Measurements from ENCODE around the gene PRRX2.
"Not testable (repeated sequence)": the region's sequence is repeated elsewhere in the genome, so short reads cannot be mapped to it uniquely, and the experiment has no call there.

PRRX2 gene

DNA sequence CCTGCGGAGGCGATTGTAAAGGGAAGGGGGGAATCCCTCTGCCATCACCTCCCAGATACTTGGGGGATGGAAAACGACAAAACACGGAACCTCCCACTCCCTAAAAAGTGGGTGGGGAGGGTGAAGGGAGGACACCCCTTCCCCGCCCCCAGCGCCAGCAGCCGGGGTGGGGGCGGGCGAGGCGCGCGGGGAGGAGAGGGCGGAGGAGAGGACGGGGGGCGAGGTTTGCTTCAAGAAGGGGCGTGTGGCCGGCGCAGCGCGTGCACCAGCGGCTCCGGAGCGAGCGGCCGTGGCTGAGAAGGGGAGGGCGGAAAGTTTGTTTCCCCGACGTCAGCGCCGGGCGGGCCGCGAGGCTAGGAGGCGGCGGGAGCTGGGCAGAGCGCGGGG, at the start of gene PRRX2:
Gene PRRX2 (plus strand): TSS at position 259 of the 387 bp plus-strand sequence. CDS start 221 bp downstream, outside the sequence.
- DNase-seq (ENCODE audit: low spot score): no peak

DNA sequence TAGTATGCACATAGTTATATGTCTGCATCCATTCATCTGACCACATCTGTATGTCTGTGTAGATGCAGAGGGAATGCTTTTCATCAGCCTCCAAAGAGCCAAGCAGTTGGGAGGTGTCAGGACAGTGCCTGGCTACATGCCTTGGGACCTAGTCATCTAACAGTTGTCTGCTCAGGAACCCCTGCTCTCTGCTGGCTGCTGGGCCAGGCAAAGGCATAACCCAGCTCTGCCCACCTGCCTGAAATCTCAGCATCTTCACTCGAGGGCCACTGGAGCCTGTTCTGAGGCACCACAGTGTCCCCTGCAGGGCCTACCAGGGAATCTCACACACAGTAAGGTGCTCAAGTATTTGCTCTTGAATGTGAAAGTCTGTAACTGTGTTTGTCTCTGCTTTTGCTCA, 48.3 kb upstream of the PRRX2 start:
- no peak for DNase-seq (ENCODE audit: low spot score)

DNA sequence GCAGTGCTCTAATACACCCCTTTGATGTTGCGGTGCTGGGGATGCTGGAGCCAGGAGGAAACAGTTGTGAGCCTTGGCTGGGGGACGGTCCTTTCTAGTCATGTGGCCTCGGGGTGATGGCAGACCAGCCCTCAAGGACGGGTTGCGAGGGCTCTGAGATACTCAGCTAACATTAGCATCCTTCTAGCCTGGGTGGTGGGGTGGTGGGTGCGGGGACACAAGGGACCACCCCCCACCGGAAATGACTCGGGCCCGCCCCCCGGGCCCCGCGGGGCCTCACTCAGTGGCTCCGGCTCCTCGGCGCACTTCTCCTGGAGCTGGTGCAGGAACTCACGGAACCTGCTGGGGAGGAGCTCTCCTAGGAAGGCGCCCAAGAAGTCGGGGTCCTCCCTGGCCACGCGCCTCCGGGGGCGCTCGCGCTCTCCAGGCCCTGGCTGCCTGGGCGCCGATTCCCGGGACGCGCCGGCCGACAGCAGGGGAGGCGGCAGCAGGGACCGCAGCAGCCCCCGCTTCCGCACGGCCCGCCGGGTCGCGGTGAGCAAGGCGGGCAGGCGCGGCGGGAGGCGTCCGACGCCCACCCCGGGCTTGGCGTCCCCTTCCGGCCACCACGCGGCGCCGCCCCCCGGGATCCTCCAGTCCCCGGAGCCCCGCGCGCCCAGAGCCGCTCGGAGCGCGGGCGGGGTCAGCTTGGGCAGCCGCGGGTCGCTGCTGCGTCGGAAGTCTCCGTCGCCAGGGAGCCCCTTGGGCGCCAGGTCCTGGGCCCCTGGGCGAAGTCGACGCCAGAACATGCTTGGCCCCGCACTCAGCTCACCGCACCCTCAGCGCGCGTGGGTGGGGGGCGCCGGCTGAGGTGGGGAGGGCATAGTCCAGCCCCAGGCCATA, 45.4 kb upstream of the PRRX2 start:
- no peak for DNase-seq (ENCODE audit: low spot score)

DNA sequence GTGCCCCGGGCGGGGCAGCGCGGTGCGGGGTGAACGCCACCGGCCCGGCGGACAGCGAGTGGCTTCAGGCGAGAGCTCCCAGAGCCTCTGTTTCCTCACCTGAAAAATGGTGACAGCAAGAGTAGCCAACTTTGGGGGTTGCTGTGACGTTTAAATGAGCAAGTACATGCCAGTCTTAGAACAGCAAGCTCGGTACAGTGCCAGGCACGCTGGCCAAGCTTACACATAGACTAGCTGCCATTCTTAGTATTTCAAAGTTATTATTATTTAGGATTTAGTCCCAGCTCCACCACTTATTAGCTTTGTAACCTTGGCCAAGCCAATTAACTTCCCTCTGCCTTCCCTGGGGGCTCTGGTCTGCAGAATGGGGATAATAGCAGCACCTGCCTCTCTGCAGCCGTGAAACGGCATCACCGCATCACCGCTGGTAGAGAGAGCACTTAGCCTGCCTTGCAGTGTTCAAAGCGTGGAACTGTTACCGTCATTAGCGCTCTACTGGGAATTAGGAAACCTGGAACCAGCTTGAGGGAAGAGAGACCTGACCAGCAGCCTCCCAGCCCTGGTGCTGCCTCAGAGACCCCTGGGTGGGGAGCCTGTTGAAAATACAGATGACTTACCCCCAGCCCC, 44.7 kb upstream of the PRRX2 start, which contains the start of gene C9orf50:
Gene C9orf50 (minus strand): TSS at position 433 of the 627 bp plus-strand sequence. CDS start 527 bp downstream, outside the sequence.
- no peak for DNase-seq (ENCODE audit: low spot score)

DNA sequence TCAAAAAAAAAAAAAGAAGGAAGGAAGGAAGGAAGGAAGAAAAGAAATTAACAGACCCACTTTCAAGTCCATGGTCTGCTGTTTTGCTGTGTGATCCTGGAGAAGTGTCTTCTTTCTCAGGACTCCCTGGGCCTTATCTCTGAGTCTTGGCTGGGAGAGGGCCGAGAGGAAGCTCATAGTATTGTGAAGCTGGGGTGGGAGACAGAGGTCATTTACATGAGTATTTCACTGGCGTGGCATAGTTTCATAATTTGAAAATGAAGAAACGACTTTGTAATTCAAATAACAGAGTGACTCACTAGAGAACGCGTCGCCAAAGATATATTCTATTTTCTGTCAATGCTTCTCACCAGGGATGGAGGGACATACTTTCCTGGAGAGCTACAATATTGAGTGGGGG, 42.1 kb upstream of the PRRX2 start:
- DNase-seq (ENCODE audit: low spot score): no peak

DNA sequence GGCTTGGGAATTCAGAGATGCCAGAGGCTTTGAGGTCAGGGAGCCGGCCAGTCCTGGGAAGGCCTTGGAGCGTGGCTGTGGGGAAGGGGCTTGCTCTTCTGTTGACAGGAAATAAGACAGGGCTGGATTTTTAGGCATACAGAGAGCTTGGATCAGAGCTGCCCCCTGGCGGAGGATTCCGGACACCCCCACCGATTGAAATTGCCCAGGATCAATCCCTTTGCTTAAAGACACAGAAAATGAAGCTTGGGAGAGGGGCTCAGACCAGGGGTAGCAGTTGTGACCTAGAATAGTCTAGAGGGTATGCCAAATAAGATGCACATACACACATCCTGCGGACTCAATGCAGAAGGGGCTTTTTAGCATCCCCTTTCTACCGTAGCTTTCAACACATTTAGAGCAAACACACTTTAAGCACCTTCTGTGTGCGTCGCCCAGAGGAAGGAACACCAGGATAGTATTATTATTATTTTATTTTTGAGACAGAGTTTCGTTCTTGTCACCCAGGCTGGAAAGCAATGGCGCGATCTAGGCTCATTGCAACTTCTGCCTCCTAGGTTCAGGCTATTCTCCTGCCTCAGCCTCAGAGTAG, 41.2 kb upstream of the PRRX2 start:
- DNase-seq (ENCODE audit: low spot score): no peak

DNA sequence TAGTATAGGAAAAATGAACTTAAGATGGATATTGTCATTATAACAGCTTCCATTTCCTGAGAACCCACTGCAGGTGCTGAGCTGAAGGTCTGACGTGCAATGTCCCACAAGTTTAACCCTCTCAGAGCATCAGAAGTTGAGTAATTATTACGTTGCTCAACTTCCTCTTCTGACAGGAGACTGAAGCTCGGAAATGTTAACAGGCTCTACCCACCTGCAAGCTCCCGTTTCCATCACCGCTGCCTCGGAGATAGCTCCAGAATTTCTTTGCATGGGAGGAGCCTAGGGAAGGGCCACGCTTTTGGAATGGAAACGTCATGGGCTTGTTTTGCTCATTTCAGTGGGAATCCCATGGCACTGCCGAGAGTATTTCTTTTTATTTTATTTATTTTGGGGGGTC, 40.5 kb upstream of the PRRX2 start:
- no peak for DNase-seq (ENCODE audit: low spot score)

DNA sequence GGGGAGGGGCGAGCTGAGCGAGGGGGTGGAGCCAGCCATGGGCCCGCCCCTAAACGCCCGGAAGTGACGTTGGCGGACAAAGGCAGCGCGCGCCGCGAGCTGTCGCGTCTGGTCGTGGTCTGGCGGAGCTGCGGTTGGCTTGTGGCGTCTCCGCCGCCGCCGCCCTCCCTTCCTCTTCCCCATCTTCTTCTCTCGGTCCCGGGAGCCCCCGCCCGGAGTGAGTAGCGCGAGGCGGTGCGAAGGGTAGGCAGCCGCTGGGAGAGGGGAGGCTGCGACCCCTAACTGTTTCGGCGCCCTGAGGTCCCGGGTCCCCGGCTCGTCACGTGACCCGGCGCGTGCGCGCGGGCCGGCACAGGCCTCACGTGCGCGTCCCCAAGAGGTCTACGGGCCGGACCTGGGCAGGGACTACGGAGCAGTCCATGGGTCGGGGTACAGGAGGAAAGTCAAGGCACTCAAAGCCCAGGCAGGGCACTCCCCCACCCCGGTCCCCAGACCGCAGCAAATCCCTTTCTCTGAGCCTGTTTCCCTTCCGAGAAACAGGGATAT, 39.3 kb upstream of the PRRX2 start, which contains the start of gene NTMT1:
Gene NTMT1 (plus strand): TSS at position 85 of the 546 bp plus-strand sequence. CDS start 6,541 bp downstream, outside the sequence.
- peak; percentile 95 for DNase-seq (ENCODE audit: low spot score)

DNA sequence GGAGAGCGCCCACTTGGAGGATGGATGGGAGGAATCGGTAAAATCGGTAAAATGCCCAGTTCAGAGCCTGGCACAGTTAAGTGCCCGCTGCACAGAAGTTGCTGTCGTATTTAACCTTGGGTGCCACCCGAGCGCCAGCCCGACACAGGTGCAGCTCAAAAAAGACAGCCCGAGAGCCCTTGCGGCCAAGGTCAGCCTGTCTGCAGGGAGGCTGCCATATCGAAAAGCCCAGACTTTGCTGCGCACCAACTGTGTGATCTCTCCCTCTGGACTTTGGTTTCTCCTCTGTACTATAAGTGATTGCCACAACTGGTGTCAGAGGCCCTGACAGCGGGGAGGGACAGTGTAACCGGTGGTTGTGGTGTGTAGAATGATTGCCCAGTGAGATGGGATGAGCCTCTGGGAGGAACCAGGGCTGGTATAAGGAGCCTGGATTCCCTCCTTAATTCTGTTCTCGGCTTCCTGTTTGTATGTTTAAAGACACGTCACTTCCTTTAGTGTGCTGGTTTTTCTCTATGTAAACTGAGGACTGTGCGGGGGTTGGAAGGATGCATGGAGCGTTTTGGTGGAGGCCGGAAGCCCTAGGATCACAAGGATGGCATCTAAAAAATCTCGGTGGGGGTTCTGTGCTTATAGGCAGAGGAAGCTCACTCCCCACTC, 38.7 kb upstream of the PRRX2 start:
- no peak for DNase-seq (ENCODE audit: low spot score)

DNA sequence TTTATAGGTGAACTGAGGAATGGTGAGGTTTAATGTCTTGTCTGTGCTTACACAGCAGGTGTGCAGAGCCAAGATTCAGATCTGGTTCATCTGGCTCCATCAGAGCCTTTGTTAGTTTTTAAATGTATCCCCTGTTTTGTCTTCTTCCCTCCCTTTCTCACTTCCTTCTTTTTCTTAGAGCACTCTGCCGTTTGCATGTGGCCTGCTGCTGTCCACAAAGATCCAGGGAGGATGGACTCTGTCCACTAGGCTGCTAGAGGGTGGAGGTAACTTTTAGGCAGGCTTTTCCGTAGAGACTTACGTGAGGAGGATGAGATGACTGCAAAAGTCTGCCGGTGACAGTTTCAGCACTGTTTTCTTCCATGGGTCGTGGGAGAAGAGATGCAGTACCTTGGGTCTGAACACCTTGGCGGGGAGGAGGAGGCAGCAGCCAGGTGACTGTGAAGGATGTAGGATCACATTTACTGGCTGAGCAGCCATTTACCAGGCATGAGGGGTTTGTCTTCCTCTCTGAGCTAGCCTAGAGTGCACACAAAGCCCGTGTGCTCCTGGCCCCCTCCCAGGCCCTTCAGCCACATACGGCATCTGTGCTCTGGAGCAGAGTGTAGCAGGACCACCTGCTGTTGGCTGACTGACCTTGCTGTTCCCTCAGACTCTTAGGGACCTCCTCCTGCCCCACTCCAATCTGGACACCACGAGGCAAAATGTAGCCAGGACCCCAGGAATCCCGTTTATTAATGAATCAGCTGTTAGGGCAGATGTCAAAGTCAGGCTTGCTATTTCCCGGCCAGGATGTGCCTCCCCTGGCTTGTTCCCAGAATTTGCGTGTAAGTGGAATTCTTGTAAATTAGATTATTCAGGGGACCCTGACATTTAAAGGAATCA, 37.6 kb upstream of the PRRX2 start:
- no peak for DNase-seq (ENCODE audit: low spot score)

DNA sequence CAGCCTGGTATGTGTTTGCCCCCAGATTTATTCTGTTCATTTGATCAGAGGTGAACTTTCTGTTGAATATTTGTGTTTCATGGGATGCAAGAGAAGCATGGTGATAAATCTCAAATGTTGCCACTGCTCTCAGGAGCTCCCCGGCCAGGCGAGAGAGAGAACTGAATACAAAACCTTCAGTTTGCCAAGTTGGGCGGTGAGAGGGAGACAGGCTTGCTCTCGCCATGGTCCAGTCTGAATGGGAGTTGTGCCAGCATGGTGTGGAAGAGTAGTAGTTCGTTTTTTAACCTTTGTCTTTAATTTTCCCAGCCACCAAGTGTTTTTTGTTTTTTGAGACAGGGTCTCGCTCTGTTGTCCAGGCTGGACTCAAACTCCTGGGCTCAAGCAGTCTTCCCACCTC, 36.7 kb upstream of the PRRX2 start:
- DNase-seq (ENCODE audit: low spot score): no peak

DNA sequence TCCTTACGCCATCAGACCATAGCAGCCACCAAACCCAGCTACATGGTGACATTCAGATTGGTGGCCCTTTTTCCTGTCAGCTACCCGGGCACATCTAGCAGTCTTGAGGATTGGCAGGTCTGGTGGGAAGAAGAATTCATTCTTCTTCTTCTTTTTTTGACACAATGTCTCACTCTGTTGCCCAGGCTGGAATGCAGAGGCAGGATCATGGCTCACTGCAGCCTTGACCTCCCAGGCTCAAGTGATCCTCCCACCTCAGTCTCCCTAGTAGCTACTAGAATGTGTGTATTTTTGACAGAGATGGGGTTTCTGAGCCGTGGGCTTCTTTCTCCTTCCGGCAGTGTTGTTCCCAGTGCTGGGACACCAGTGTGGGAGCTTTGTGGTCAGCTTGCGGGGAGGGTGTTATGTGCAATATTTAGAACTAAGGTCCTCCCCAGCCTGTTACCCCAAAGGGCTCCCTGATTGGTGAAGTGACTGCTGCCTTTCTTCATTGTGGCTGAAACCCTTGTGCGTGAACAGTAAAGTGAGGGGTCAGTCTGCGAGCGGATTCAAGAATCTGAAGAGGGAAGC, 36.1 kb upstream of the PRRX2 start:
- DNase-seq (ENCODE audit: low spot score): no peak

DNA sequence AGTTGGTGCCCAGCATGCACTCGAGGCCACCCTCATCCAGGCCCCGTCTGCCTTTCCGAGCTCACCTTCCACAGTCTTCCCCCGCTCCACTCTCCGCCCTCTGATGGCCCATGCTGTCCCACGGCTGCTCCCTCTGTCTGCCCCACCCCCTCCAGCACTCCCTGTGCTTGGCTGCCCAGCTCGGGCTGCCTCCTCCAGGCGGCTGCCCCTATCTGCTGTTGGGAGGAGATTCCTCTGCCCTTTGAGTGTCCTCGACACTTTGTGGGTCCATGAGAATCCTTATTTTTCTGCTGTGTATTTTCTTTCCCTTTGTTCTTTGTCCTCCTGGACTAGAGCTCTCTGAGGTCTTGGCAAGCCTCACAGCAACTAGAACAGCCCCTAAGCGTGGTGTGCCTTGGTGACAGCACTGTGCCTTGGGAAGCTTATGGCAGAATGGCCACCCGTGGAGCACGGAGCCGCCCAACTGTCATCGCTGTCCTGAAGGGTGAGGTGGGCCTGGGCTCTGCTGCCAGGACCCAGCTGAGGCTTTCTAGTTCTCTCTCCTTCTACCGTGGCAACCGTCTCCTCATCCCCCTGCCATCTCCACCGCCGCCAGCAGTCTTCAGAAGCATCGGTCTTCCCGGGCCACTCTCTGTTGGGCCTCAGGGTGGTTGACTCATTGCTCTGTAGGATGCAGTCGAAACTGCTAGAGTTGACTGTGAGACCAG, 34.3 kb upstream of the PRRX2 start:
- DNase-seq (ENCODE audit: low spot score): no peak

DNA sequence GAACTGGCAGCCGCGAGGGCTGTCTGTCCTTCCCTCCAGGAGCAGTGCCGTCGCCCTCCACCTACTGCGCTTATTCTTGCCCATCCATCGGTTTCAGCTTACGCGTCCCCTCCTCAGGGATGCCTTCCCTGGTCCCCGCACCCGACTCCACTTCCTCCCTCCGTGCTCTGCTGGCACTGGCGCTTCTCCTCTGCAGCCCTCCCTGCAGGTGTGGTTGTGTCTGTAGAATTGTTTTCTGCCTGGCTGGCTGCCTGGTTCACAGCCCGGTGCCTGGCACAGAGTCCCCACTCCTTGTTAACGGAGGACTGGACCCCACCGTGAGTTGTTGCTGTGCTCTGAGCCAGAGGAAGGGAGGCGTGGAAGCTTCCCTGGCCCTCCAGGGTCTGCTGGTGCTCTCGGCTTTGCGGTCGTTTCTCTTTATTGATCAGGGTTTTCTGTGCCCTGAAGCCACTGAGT, 33.7 kb upstream of the PRRX2 start:
- DNase-seq (ENCODE audit: low spot score): no peak

DNA sequence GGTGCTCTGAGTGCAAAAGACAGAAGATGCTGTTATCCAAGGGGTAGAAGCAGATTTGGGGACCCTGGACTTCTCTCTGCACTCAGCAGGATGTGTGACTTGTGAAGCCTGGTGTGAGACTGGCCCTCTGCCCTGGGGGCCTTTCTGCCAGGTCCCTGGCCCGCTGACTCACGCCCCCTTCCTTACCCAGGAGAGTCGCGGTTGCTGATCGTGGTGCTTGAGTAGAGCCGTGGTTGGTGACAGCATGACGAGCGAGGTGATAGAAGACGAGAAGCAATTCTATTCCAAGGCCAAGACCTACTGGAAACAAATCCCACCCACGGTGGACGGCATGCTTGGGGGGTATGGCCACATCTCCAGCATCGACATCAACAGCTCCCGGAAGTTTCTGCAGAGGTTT, 33.0 kb upstream of the PRRX2 start:
- no peak for DNase-seq (ENCODE audit: low spot score)

DNA sequence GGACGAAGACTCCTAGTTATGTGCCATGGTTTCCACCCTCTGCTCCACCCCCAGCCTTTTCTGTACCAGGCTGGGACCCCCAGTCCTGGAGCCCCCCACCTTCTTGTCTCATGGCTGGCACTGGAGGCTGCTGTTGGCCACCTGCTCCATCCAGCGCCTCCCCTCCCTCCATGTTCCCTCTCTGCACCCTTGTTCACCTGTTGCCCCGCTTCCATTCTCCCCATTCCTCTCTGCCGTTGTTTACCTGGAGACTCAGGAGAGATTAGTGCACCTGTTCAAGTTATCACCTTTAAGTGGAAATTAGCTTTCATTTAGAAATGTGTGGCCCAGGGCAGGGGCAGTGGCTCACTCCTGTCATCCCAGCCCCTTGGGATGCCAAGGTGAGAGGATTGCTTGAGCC, 32.2 kb upstream of the PRRX2 start:
- DNase-seq (ENCODE audit: low spot score): no peak

DNA sequence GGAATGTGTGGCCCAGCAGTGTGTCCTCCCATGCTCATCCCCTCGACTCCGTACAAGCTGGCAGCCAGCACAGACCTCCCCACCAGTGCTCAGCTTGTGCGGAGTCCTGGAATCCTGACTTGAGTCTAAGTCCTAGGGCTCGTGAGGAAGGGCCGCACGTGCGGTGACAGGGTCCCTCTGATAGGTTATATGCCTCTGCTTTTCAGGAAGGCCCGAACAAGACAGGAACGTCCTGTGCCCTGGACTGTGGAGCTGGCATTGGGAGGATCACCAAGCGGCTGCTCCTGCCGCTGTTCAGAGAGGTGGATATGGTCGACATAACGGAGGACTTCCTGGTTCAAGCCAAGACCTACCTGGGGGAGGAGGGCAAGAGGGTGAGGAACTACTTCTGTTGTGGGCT, 31.6 kb upstream of the PRRX2 start:
- DNase-seq (ENCODE audit: low spot score): no peak

DNA sequence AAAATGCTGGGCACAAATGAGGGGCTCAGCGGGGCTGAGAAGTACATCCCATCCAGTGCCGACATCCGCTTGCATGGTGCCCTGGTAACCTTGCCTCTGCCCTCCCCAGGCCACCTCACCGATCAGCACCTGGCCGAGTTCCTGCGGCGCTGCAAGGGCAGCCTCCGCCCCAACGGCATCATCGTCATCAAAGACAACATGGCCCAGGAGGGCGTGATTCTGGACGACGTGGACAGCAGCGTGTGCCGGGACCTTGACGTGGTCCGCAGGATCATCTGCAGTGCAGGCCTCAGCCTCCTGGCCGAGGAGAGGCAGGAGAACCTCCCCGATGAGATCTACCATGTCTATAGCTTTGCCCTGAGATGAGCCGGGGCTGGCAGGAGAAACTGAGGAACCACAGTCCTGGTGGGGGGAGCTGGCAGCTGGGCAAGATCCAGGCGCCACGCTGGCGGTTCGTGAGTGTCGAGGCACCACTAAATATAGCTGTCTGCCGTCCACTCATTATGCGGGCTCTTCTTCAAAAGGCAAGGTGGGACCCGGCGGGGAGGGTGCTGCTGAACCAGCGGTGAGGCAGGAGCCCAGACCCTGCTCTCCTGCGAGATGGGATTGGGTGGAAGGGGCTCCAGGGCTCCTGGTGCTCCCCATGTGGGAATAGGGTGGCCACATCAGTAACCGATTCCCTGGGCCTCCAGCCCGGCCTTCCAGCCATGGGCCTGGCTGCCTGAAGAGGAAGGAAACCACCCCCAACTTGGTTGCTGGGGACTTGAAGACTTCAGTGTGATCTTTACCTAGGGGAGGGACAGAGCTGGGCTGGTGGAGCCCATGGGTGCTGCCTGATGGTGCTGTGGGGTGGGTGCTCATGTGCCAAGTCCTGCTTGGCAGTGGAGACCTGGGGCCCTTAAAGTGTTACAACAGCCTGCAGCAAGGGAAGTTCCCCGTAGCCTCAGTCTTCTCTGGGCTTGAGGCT, 30.1 kb upstream of the PRRX2 start:
- DNase-seq (ENCODE audit: low spot score): no peak

DNA sequence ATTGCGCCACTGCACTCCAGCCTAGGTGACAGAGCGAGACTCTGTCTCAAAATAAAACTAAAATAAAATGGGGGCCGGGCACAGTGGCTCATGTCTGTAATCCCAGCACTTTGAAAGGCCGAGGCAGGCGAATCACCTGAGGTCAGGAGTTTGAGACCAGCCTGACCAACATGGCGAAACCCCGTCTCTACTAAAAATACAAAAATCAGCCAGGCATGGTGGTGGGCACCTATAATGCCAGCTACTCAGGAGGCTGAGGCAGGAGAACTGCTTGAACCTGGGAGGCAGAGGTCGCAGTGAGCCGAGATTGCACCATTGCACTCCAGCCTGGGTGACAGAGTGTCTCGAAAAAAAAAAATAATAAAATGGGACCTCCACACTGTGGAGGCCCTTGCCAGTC, 29.1 kb upstream of the PRRX2 start:
- not testable (repeated sequence) for DNase-seq (ENCODE audit: low spot score)

Data from Ammon's horn (tissue), 1 donor.